GM13976 (cell line): ENCODE results near the gene ENOSF1.

Experiments used
- DNase-seq: peaks from one replicate; pipeline ENCODE4 v3.0.0; 2012; ENCODE audit warnings: low spot score
- CTCF ChIP-seq: IDR thresholded peaks from 2 replicates; pipeline ENCODE4 v1.5.1; 2012; ENCODE audit warnings: borderline replicate concordance, mild to moderate bottlenecking; ENCODE audit not compliant: insufficient read depth; ENCODE audit errors: extremely low read depth, missing control alignments, control extremely low read depth
- in situ Hi-C: fragments of 300-500 bp; cut with MboI; formaldehyde crosslinking; loops from one replicate; pipeline ENCODE4 v1.12.0; 2022; ENCODE audit warnings: low sequenced_read_pairs, mixed read lengths, inconsistent platforms; ENCODE audit not compliant: unreplicated experiment

Gene ENOSF1

GRCh38 chr18:680392-680791 lies 32.0 kb downstream of the ENOSF1 start:
- TF ChIP-seq CTCF, result no peak
- no peak for DNase-seq
- in situ Hi-C loops, result no loop called here

GRCh38 chr18:679516-679915 lies 32.9 kb downstream of the ENOSF1 start:
- no peak for TF ChIP-seq CTCF
- in situ Hi-C loops, result no loop called here
- DNase-seq, result no peak

GRCh38 chr18:678482-679182 lies 33.8 kb downstream of the ENOSF1 start:
- TF ChIP-seq CTCF, result no peak
- DNase-seq, result no peak
- in situ Hi-C loops, result no loop called here

GRCh38 chr18:677951-678381 lies 34.5 kb downstream of the ENOSF1 start:
- TF ChIP-seq CTCF, result no peak
- DNase-seq, result no peak
- in situ Hi-C loops, result no loop called here

- in situ Hi-C loops, result no loop called here
- no peak for DNase-seq
Observed at GRCh38 chr18:677145-677544, 35.3 kb downstream of the ENOSF1 start.

DNA sequence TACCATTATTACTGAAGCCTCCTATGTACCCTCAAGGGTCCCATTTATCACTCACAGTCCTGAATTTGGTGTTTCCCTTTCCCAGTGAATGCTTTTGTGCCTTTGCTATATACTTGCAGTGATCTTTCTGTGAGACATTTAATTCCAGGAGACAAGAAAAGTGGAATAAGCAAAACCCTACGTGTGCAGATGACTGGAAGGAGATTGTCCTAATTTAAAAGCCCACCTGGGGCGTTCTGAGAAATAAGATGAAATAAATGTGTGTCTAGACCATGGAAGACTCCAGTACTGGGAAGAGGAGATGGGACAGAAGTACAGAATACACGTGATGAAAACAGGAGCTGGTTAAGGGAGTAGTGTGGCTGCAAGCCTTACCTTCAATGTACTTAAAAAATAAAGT lies 35.7 kb downstream of the ENOSF1 start:
- in situ Hi-C loops, result no loop called here
- no peak for DNase-seq
- TF ChIP-seq CTCF, result no peak

More at GRCh38 chr18:677145-677544, 35.3 kb downstream of the ENOSF1 start:
- no peak for TF ChIP-seq CTCF
